Adrenal gland (tissue), 12 donors: Measurements from ENCODE around the gene NBR1. TPM values are rescaled to one million over a fixed set of nuclear protein-coding genes. Genes with fewer than 3 reads are reported as not detected.

Experiments
- DNase-seq, 7 donors: peaks; one replicate each; pipeline ENCODE4 v3.0.0-alpha.2; 2019 to 2020
- H3K27ac ChIP-seq, 5 donors: fragments of 200-600 bp; sonication (generic) in 4 of 5; 1 replicate in 3 of 5; 2 replicates in 2 of 5; pipeline versions ENCODE4 v1.5.1 to v1.8.0; 2016 to 2020; ENCODE audit warnings: mild to moderate bottlenecking in 1 of 5
- H3K27me3 ChIP-seq: fragments of 200-600 bp; 2 replicates; pipeline ENCODE4 v1.8.0; 2021
- H3K36me3 ChIP-seq, 2 donors: fragments of 200-600 bp; replicated peaks in 1 of 2; 1 replicate in 1 of 2; 2 replicates in 1 of 2; pipeline versions ENCODE4 v1.5.1 to v1.8.0; 2018 to 2022
- H3K4me1 ChIP-seq, 2 donors: fragments of 200-600 bp; replicated peaks in 1 of 2; 1 replicate in 1 of 2; 2 replicates in 1 of 2; pipeline versions ENCODE4 v1.5.1 to v1.8.0; 2018 to 2021
- H3K4me3 ChIP-seq, 4 donors: fragments of 200-600 bp; sonication (generic) in 3 of 4; one replicate each; pipeline ENCODE4 v1.5.1; 2016 to 2018
- H3K9me3 ChIP-seq, 3 donors: fragments of 200-600 bp; sonication (generic) in 1 of 3; replicated peaks in 1 of 3; 1 replicate in 2 of 3; 2 replicates in 1 of 3; pipeline versions ENCODE4 v1.5.1 to v1.8.0; 2016 to 2021
- CTCF ChIP-seq, 6 experiments: fragments of 450-650 bp in 4 of 6; fragments of 200-600 bp in 2 of 6; sonication (generic) in 1 of 6; IDR thresholded peaks; 1 replicate in 5 of 6; 2 replicates in 1 of 6; pipeline versions ENCODE4 v1.5.1 to v1.8.0; 2016 to 2021; ENCODE audit warnings: antibody characterized with exemption in 6 of 6, mild to moderate bottlenecking in 2 of 6, moderate library complexity in 1 of 6
- POLR2A ChIP-seq, 2 donors: fragments of 450-650 bp; IDR thresholded peaks; one replicate each; pipeline ENCODE4 v1.6.1; 2017; ENCODE audit warnings: antibody characterized with exemption in 2 of 2, mild to moderate bottlenecking in 2 of 2, moderate library complexity in 1 of 2
- WGBS, 4 donors: extraction: QIAGEN DNeasy Blood & Tissue Kit in 2 of 4; methylation state at CpG; one replicate each; pipeline versions ENCODE4 v1.1.5 to v1.1.7; 2013 to 2017; 5-methylcytosine and 5-hydroxymethylcytosine counted together
- intact Hi-C, 2 donors: fragments of 100-400 bp; cut with DNase I; formaldehyde crosslinking; loops; one replicate each; pipeline versions ENCODE4 v1.14.1 to v1.15.0; 2022 to 2023
- polyA plus RNA-seq, 3 donors: library from polyadenylated mRNA; stranded (reverse); fragments of 200-250 nt in 2 of 3; fragments of 350-450 nt in 1 of 3; fragmentation: Illumina TruSeq in 1 of 3; extraction: RNeasy Lipid Tissue Mini Kit (QIAGEN cat#74804) in 1 of 3; gene quantifications; one replicate each; pipeline ENCODE4 v1.2.3, GENCODE V29; 2013 to 2014
- total RNA-seq, 9 donors: library from RNA; depleted of rRNA in 4 of 9; stranded (reverse); fragments of >200 nt in 4 of 9; fragments of 120-200 nt in 1 of 9; fragmentation: NEBNext Ultra II Directional in 1 of 9; extraction: Animal tissue kit (Norgen Biotek cat#: 25700) in 1 of 9; gene quantifications; one replicate each; pipeline versions ENCODE4 v1.1.0 to v1.2.4, GENCODE V29; 2013 to 2023
- donor health status: healthy with polysubstance abuse.
- donor health status: Bipolar disorder and iron deficiency.
- donor health status: DM: yes; HTN: yes; CAD: no.
- donor health status: DM: no; HTN: no; CAD: no.
- donor health status: DM: no; HTN: no; CAD: no.
- donor health status: DM: yes; HTN: yes; CAD: no.

Gene NBR1
- total and polyA plus RNA-seq, 12 donors, result 38.6 to 139 (median 106) TPM

GRCh38 chr17:43169561-43170139 is 1.4 kb upstream of the NBR1 start:
- TF ChIP-seq CTCF (IDR thresholded peaks at IDR 0.05), result no peak
- TF ChIP-seq POLR2A (IDR thresholded peaks at IDR 0.05), result no peak
- no peaks in the 10 kb centered on the region for H3K36me3 ChIP-seq
- peak overlapping the region; percentile 78 to 98 (median 97) for H3K27ac ChIP-seq
- intact Hi-C loops, result loop anchor here in 1 of 2 donors (5.0 kb wide), 2 partner anchors 37 to 147 kb away; partner anchors contain the start of gene VAT1
- H3K4me3 ChIP-seq, result peak overlapping the region in 3 of 4 donors; percentile 66 to 82 (median 80)
- no peaks in the 10 kb centered on the region for H3K9me3 ChIP-seq
- peaks cover 21 to 38% of the 10 kb centered on the region in 2 donors for H3K4me1 ChIP-seq
- H3K27me3 ChIP-seq, result no peaks in the 10 kb centered on the region
- WGBS, 4 donors, result 1 to 4% (median 1%) methylated on average over 21 to 29 of the region's 29 CpGs
- DNase-seq, result peak in 6 of 7 donors; percentile 30 to 63 (median 40)

- H3K36me3 ChIP-seq, result no peaks in the 10 kb centered on the region
- no peaks in the 10 kb centered on the region for H3K27me3 ChIP-seq
- peak; percentile 87 to 98 (median 95) for DNase-seq
- H3K4me1 ChIP-seq, result peaks cover 21 to 44% of the 10 kb centered on the region in 2 donors
- peak overlapping the region; percentile 51 to 82 (median 73) for H3K4me3 ChIP-seq
- TF ChIP-seq POLR2A (IDR thresholded peaks at IDR 0.05), result peak in 1 of 2 donors; percentile 40
- TF ChIP-seq CTCF (IDR thresholded peaks at IDR 0.05), result no peak
- intact Hi-C loops, result loop anchor here in 1 of 2 donors (5.0 kb wide), 1 partner anchor 148 kb away; the partner anchor contains the start of gene VAT1
- 0% methylated on average over 21 to 27 of the region's 27 CpGs for WGBS, 4 donors
- no peaks in the 10 kb centered on the region for H3K9me3 ChIP-seq
- peak overlapping the region; percentile 78 to 98 (median 97) for H3K27ac ChIP-seq
Measured at GRCh38 chr17:43170140-43170765, 761 bp upstream of the NBR1 start.

GRCh38 chr17:43171586-43172487 is 823 bp downstream of the NBR1 start:
- WGBS, 4 donors, result 6 to 9% (median 8%) methylated on average over 12 of the region's 12 CpGs
- Histone ChIP-seq H3K4me3 (peak overlapping the region; percentile 50 to 82 (median 59)), H3K27ac (peak overlapping the region; percentile 78 to 98 (median 97)), H3K36me3 (peaks cover 0 to 12% of the 10 kb centered on the region in 2 donors), H3K27me3 (no peaks in the 10 kb centered on the region), H3K4me1 (peaks cover 25 to 60% of the 10 kb centered on the region in 2 donors), H3K9me3 (no peaks in the 10 kb centered on the region)
- intact Hi-C loops, result loop anchor here in 1 of 2 donors (5.0 kb wide), 1 partner anchor 150 kb away; the partner anchor contains the start of gene VAT1
- DNase-seq, result peak; percentile 33 to 74 (median 62)
- TF ChIP-seq POLR2A (IDR thresholded peaks at IDR 0.05), result peak in 1 of 2 donors; percentile 21
- TF ChIP-seq CTCF (IDR thresholded peaks at IDR 0.05), result peak in 2 of 6 experiments; percentile 7 to 18
